CD4-positive, alpha-beta T cell treated with Interleukin-17A for 4 hours (primary cell): ENCODE results near the gene MICALL1.
"Not testable (repeated sequence)": the region's sequence is repeated elsewhere in the genome, so short reads cannot be mapped to it uniquely, and the experiment has no call there.

ENCODE experiments used
- DNase-seq: peaks from one replicate; pipeline ENCODE4 v3.0.0-alpha.2; 2020; ENCODE audit warnings: mixed read lengths

Gene MICALL1

DNA sequence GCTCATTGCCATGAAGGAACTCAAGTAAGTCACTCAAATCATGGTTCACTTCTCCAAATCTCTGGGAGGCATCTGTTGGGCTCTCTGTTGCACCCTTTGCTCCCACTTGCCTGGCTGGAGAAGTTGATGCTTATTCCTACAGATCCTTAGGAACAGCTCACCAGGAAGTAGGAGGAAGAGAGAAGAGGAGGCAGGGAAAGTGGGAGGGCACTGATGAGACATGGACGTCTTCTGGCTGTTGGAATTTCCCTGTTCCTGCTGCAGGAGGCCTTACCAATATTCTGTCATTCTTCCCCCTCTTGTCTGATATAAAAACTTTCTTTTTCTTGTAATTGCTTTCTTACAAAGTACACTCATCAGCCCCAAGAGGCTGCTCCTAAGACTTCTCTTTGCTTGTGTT is 61.0 kb downstream of the MICALL1 start:
- DNase-seq: no peak

DNA sequence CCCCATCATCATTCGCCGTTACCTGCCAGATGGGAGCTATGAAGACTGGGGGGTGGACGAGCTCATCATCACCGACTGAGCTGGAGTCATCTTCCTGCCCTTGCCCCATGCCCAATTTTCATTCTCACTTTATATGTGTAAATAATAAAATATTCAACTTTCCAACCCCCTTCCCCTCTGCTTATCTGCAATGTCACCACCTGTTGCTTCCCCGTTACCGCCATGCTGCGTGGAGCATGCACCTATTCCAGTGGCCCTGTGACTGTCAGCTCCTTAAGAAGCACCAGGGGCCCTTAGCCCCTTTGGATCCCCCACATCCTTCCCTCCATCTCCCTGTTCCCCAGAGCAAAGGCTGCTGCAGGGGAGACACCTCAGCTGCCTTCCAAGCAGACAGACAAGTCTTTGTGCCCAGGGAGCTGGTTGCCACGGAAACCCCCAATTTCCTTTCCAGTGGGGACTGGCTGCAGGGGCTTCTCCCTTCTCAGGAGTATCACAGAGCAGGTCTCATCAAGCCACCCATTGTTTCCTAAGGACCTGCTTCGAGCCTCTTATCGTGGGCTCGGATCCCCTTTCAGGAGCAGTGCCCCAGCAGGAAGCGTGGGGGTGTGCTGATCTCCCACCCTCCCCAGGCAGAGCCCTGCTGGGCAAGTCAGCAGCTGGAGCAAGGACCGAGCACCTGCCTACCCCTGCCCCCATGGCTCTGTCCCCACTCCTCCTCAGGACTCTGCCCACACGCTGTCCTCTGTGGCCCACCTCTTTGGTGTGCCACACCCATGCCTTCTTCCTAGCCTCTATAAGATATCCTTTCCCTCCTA is 61.7 kb downstream of the MICALL1 start:
- DNase-seq: no peak

DNA sequence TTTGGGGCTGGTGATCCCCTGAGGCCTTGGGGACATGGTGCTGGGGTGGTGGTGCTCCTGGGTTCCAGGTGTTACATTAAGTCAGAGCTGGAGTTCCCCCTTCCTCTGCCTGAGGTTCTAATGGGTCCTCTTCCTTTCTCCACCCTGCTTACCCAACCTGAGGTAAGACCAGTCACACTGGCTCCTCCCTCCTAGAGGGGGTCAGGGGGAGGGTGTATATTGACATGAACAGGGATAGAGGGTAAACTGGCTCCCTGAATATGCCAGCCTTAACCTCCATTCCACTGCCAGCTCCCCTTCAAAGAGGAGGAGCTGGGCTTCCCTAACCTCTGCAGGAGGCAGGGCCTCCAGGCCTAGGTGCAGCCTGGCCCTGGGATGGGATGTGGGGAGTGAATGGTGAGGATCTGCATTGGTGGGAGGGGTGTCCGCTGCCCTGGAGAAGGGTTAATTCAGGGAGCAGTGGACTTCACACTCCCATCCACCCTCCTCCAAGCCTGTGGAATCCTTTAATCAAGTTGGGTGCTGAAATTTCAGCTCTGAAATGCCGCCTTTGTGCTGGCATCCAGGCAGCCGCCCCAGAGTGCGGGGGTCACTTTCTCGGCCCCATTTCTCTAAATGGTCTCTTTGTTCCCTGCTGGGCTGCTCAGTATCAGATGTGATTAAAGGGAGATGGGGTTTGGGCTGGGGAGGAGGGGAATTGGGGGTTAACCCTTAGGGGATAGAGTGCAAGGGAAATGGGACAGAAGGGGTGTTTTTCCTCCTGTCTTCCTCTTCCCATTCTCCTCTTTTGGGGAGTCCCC is 62.6 kb downstream of the MICALL1 start:
- DNase-seq: no peak

DNA sequence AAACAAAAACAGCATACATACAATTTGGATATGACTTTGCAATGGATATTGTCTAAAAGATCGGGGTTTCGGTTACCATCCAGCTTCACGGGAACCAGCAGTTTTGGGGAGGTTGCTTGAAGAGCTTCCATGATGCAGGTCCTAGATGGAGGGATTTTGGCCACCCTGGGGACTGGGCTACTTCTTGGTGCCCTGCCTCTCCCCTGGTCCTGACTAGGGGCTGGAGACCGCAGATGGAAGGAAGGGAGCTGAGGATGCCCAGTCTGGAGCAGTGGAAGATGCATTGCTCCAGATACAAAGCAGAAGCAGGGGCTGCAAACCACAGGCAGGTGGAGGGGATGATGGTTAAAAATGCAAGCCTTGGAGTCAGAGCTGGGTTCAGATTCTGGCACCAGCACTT is 64.8 kb downstream of the MICALL1 start:
- DNase-seq: no peak

DNA sequence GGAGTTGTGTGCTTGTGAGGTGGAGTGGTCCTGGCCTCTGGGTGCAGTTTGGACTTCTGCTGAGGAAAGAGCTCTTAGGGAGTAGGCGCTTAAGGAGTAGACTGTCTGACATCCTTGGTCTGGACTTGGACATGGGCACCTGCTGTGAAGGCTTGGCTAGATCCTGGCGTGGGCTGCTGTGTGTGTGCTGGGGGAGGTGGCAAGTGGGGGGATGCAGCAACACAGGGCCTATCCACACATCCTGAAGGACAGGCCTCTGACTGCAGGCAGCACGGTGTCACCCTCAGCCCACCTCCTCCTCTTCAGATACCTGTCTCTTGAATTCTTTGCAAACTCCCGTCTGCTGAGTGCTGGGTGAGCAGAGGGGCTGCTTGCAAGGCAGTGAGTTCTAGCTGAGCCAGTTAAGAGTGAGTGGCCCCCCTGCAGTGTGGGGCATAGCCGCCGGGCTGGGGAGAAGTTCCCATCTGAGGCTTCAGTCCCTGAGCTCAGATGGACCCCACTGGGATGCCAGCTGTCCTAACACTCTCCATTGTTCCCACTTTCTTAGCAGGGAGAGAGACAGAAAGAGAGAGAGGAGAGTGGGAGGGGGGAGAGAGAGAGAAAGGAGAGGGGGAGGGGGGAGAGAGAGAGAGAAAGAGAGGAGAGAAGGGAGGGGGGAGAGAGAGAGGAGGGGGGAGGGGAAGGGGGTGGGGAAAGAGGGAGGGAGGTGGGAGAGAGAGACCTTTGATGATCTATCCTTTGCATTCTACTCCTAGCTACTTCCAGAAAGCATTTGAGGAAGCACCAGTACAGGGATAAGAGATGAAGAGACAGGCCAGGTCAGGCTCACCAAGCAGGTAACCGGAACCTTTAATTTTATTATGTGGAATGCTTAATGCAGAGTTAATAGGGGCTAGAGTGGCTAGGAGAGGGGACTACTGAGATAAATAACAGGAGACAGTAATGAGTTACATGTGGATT is 65.7 kb downstream of the MICALL1 start:
- no peak for DNase-seq

DNA sequence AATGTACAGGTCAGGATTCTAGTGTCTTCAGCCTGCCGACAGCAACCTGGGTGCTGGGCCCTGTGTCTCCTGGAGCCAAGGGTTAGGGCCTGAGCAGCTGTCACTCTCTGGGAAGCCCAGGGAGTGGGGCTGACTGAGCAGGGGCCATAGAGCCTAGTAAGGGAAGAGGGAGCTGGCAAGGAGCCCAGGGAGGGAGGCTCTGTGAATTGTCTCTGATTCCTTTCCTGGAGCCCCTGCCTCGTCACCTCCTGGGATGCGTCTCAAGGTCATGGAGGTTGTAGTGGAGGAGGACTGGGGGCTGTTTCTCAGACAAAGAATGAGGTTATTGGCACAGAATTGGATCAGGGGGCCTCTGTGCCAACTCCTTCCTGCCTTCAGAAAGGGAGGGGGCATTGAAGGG is 66.4 kb downstream of the MICALL1 start:
- no peak for DNase-seq

DNA sequence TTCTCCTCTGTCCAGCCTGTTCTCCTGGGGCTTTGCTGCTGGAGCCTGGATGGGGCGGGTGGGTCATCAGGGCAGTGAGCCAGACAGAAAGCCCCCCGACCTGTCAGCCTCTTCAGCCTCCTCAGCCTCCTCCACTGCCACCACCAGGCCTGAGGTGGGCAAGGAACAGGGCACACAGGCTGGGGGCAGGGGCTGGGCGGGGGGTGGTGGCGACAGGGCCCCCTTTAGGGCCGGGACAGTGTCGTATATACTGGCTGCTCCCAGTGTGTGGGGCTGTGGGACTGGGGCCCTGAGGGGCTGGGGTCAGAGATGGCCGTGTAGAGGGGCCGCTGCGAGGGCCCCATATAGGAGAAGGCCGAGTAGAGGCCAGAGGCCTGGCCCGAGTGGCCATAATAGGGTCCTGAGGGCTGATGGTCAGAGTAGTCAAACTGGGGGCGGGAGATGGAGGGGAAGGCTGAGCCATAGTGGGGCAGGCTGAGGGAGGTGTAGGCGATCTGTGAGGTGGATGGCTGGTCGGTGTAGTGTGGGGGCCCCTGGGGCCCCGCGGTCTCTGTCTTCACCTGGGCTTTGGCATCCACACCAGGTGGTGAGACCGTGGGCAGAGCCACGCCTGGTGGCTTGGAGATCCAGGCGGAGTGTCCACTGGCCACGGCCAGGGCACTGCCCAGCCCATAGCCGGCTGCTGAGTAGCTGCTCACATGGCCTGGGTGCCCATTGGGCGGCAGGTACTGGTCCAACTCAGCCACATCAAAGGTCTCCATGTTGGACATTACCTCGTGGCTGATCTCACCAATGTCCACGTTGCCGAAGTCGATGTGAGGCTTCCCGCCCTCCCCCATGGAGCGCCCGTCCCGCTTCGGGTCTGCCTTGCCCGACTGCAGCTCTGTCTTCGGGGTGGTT is 67.4 kb downstream of the MICALL1 start:
- no peak for DNase-seq

DNA sequence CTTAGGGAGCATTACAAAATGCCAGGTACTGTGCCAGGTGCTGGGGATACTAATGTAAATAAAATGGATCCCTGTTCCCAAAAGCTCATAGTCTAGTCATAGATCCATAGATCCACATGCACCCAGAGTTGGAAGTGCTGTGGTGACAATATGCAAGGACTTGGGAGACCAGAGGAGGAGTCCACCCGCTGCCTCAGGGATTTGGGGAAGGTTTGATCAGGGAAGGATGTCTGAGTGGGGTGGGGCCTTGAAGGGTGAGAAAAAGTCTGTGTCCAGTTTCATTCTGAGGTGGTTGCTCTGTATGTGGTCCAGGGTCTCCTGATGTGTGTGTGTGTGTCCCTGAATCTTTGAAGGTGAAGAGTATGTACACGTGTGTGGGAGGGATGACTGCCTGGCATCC is 69.1 kb downstream of the MICALL1 start:
- no peak for DNase-seq

DNA sequence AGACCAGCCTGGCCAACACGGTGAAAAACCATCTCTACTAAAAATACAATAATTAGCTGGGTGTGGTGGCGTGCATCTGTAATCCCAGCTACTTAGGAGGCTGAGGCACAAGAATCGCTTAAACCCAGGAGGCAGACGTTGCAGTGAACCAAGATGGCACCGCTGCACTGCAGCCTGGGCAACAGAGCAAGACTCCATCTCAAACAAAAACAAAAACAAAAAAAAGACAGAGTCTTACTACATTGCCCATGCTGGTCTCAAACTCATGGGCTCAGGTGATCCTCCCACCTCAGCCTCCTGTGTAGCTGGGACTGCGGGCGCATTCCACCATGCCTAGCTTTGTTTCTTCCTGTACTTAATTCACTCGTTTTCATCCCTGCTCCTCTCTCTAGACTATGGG is 69.9 kb downstream of the MICALL1 start:
- not testable (repeated sequence) for DNase-seq

DNA sequence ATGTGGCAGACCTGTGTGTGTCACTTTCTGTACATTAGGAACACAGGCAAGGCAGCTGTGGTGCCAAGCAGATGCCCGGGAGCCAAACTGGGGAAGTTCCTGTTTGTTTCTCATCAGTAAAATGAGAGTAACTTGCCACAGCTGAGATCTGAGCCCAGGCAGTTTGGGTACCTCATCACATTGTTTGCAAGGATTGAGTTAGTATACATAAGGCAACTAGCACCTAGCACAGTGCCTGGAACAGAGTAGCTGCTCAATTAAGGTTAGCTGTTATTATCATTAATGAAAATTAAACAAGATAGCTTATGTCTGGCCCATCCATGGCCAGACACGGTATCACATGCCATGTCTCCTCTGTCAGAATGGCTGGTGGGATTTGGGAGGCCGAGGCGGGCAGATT is 70.5 kb downstream of the MICALL1 start:
- no peak for DNase-seq

DNA sequence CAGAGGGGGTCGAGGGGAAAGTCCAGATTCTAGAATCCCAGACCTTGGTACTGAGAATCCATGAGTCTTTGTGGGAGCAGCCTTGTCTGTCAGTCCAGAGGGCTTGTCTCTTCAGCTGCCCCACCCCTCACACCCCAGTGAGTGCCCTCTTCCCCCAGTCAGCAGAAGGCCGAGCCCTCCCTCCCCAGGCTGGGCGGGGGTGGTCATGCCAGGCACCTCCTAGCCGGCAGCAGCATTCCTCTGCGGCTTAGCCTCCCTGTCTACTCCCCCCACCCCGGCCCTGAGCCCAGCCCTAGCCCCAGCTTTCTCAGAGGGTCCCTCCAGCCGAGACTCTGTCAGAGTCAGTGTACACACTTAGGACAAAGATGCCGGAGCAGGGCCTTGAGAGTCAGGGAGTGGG is 73.7 kb downstream of the MICALL1 start:
- no peak for DNase-seq

DNA sequence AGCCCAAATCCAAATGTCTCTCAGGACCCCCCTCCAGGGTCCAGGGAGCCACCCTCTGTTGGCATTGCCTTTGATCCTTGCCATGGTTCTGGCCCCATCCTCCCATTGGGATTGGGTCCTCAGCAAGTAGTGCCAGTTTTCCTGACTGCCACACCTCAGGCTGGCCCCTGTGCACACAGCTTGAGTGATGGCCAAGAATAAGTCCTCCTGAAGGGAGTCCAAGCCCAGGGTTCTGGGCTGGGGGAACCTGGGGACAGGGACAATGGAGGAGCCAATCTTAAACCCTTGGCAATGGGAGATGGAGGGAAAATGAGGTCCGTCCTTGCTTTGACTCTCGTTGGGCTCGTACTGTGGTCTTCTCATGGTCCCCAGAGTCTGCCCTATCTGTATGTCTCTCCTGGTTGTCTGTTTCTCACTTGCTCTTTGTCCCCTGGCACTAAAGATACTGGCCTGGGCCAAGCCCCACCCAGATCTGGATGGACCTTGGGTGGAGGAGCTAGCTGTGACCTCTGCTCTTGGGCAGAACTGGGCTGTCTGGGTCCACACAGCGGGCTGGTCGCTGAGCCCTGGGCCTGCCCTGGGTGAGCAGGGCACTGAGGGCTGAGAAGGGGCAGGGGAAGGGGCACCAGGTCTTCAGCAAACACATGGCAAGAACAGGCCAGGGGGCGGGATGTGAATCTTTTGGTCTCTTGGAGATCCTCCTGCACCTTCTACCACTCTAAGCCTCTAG is 75.3 kb downstream of the MICALL1 start:
- DNase-seq: no peak

DNA sequence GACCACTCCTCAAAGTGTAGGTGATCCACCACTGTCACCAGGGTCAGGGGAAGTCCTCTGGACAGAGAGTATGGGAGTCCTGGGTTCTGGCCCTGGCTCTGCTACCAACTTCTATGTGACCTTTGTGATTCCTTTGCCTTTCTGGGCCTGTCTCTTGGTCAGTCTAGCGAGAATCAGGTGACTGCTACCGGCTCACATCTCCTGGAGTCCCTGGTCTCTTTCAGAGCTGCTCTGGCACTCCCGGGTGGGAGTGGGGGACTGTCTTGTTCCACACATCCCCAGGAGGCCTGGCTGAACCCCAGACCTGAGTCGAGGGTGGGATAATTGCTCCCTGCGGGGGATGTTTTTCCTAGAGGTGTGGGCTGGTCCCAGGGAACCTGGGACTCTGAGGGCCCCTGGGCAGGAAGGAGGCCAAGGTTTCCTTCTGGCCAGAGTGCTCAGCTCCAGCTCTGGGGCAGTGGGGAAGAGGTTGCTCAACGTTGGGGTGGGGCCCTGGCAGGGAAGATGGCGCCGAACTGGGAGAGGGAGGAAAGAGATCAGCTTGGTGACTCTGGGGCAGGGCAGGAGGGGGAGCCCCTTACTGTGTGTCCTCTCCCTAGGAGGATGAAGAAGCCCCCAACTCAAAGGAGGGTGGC is 76.2 kb downstream of the MICALL1 start:
- no peak for DNase-seq

DNA sequence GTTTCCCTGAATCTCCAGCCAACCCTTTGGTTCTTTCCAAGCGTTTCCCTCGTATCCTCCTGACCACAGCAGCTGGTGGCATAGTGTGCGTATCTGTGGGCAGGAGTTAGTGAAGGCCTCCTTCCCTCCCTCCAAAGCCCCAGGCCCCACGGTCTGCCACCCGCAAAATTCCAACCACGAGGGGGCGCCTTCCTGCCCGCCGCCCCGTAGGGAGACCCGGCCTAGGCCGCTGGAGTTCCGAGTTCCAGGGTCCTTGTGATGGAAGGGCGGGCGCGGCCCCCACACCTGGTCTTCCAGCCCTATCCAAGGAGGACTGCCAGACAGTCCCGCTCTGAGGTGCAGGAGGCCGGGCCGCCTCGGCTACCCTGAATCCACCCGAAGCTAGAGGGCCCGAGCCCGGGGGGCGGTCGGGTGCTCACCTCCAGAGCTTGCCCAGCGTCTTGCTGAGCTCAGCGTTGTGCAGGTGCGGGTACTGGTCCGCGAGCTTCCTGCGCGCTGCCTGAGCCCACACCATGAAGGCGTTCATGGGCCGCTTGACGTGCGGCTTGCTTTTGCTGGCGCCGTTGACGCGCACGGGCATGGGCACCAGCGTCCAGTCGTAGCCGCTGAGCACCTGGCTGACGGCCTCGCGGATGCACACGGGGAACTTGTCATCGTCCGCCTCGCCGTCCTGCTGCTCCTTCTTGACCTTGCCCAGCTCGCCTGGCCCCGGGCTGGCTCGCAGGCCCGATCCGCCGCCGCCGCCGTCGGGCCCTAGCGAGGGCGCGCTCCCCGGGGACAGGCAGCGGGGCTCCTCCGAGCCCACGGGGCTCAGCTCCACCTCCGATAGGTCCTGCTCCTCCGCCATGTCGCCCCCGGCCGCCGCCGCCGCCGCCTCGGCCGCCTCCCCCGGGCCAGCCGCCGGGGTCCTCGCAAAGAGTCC is 77.1 kb downstream of the MICALL1 start:
- DNase-seq: no peak

DNA sequence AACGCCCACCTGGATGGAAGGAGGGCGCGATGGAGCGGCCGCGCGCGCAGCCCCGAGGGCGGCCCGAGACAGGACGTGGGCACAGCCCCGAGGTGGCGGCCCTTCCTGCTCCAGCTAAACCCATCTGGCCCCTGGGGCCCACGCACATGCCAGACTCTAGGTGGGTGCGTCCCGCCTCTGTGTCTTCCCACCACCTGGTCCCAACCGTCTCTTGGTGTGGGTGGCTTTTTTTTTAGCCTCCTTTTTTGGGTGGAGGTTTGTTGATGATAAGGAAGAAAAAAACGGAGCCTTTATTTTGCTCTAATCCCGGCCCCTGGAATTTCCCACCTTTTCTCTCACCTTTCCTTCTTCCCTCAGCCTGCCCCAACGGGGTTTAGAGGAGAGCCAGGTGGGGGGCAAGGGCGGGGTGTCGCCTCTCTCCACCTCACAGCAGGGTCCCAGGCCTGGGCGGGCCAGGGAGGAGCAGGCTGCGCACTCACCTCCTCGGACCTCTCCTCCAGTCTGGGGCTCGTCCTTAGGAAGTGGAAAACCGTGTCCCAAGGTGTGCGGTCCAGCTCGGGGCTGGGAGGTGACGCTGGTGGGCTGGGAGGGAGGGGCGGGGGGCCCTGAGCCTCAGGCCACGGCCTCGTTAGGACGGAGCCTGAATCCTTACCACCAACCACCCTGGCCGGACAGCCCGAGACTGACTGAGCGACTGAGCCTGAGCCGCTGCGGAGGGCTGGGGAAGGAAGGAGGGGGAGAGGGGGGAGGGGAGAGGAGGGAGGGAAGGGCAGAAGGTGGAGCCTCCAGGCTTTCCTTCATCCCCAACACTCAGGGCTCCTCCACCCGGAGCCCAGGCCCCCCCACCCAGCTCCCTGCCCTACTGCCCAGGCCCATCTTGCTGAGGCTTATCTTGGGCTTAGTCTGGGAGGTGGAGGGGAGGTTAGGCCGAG is 78.0 kb downstream of the MICALL1 start, which contains the start of gene SOX10:
Gene SOX10 (minus strand): TSS at position 696 of the 932 bp plus-strand sequence. CDS start 771 bp downstream, outside the sequence.
- no peak for DNase-seq

DNA sequence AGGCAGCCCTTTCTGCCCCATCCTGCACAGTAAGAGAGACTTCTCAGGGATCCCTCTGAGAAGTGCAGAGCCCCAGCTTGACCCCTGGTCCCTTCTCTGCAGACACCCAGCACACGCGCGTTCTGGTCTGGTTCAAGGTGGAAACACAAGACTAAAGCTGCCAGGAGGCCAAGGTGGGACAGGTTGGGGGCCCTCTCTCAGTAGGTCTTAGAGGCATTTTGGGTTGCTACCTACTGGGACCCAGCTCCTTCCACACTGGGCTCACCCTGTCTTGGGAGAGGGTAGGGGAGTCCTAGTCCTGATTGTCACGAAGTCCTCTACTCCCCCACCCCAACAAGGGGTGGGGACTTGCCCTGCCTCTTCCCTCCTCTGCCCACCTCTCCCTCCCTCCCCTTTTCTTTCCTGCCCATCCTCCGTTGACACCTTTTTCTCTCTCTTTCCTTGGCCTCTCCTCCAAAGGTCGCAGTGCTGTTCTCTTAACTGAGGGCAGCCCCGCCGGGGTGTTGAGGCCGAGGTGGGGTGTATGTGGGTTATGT is 79.0 kb downstream of the MICALL1 start:
- no peak for DNase-seq

DNA sequence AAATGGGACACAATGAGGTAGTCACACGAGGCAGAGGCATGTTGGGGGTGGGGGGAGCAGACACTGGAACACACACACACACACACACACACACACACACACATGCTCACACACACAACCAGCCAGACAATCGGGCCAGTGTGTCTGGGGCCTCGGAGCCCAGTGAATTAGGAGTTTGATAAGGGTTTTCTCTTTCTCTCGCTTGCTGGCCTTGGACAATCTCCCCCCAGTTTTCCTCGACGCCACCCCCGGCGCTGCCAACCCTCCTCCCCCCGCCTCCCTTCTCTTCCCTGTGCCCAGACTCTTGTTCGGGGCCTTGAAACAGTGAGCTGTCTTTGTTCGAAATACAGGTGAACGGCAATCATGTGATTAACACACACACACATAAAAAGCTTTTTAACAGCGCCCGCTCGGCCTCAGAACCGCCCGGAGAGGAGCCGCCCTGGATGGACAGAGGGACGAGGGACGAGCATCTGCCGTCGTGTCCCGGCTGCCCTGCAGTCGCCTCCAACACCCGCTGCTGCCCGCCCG is 79.7 kb downstream of the MICALL1 start:
- DNase-seq: no peak

DNA sequence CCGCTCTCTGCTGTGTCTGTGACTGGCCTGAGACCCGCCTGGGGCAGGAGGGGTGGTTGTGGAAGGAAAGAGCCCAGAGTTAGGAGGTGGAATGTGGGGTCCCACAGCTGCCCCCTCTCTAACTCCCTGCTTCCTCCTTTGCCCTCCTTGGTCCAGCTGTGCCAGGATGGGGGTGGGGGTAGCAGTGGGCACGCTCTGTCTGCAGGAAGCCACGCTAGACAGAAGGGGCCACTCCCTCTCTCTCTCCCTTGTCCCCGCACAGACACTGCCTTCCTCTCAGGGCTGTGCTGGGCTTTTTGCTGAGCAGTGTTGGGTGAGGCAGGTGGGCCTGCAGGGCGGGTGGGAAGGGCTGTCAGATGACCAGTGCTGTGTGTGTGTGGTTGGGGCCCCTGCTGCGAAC is 80.3 kb downstream of the MICALL1 start:
- DNase-seq: no peak
